Gastrocnemius medialis (tissue), 4 donors: Measurements from ENCODE around the gene ANTXR1. TPM values are rescaled to one million over a fixed set of nuclear protein-coding genes. Genes with fewer than 3 reads are reported as not detected.
A peak's percentile ranks its signal among the peaks of the same experiment; 100 is the strongest.

Experiments
- ATAC-seq, 2 donors: fragments of 150-250 bp; one replicate each; pipeline ENCODE4 v1.9.1; 2016
- DNase-seq, 2 donors: peaks; one replicate each; pipeline ENCODE4 v3.0.0-alpha.2; 2019
- H3K27ac ChIP-seq, 4 donors: fragments of 200-600 bp; sonication (generic); 1 replicate in 1 of 4; 2 replicates in 3 of 4; pipeline ENCODE4 v1.5.1; 2016 to 2018; ENCODE audit warnings: mild to moderate bottlenecking in 2 of 4, moderate library complexity in 1 of 4
- H3K27me3 ChIP-seq, 3 donors: fragments of 200-600 bp; sonication (generic) in 2 of 3; 1 replicate in 1 of 3; 2 replicates in 2 of 3; pipeline versions ENCODE4 v1.5.1 to v1.6.0; 2016 to 2019; ENCODE audit warnings: mild to moderate bottlenecking in 1 of 3, moderate library complexity in 1 of 3
- H3K36me3 ChIP-seq, 2 donors: fragments of 200-600 bp; sonication (generic) in 1 of 2; one replicate each; pipeline ENCODE4 v1.5.1; 2017 to 2018
- H3K4me1 ChIP-seq, 2 donors: fragments of 200-600 bp; sonication (generic) in 1 of 2; one replicate each; pipeline ENCODE4 v1.5.1; 2016 to 2017; ENCODE audit warnings: mild to moderate bottlenecking in 2 of 2
- H3K4me3 ChIP-seq, 4 donors: fragments of 200-600 bp; sonication (generic) in 3 of 4; 1 replicate in 1 of 4; 2 replicates in 3 of 4; pipeline ENCODE4 v1.5.1; 2016 to 2019; ENCODE audit warnings: mild to moderate bottlenecking in 2 of 4
- H3K9me3 ChIP-seq, 3 donors: fragments of 200-600 bp; sonication (generic) in 2 of 3; 1 replicate in 1 of 3; 2 replicates in 2 of 3; pipeline ENCODE4 v1.5.1; 2016 to 2019
- CTCF ChIP-seq, 5 experiments: fragments of 450-650 bp in 3 of 5; fragments of 200-600 bp in 2 of 5; sonication (generic) in 2 of 5; IDR thresholded peaks in 4 of 5; conservative IDR thresholded peaks in 1 of 5; 1 replicate in 4 of 5; 2 replicates in 1 of 5; pipeline ENCODE4 v1.5.1; 2016 to 2019; ENCODE audit warnings: antibody characterized with exemption in 5 of 5, mild to moderate bottlenecking in 3 of 5, moderate library complexity in 3 of 5
- POLR2A ChIP-seq, 2 donors: fragments of 450-650 bp; IDR thresholded peaks; one replicate each; pipeline ENCODE4 v1.6.1; 2017; ENCODE audit warnings: antibody characterized with exemption in 2 of 2, mild to moderate bottlenecking in 2 of 2, moderate library complexity in 2 of 2
- in situ Hi-C, 4 donors: fragments of 200-750 bp; cut with MboI; loops; one replicate each; pipeline versions ENCODE4 v1.15.0 to v1.8.0; 2017; ENCODE audit warnings: low sequenced_read_pairs in 4 of 4
- intact Hi-C: fragments of 100-400 bp; cut with DNase I; formaldehyde crosslinking; loops from one replicate; pipeline ENCODE4 v1.15.1; 2023; ENCODE audit warnings: low total_unique reads
- total RNA-seq, 4 donors: library from RNA; depleted of rRNA; stranded (reverse); fragments of >200 nt; gene quantifications; one replicate each; pipeline versions ENCODE4 v1.1.0 to v1.2.3, GENCODE V29; 2016

The ANTXR1 gene
- total RNA-seq, 4 donors from 2014 or later = 8.0 to 13.6 (median 9.7) TPM

DNA sequence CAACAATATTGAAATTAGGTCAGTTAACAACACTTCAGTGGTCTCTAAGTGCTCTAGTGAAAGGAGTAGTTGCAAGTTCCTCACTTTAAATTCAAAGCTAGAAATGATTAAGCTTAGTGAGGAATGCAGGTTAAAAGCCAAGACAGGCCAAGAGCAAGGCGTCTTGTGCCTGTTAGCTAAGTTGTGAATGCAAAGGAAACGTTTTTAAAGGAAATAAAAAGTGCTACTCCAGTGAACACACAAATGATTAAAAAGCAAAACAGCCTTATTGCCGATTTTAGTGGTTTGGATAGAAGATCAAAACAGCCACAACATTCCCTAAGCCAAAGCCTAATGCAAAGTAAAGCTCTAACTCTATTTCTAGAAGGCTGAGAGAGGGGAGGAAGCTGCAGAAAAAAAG lies 44.7 kb downstream of the ANTXR1 start:
- H3K27ac ChIP-seq = no peak overlapping the region
- H3K4me1 ChIP-seq = peaks cover 18 to 27% of the 10 kb centered on the region in 2 donors
- no peak overlapping the region for H3K4me3 ChIP-seq
- in situ Hi-C loops (no loop called here), intact Hi-C loops (no loop called here)
- TF ChIP-seq POLR2A (IDR thresholded peaks at IDR 0.05) (no peak), CTCF (IDR thresholded peaks at IDR 0.05 in 4 of 5, conservative IDR thresholded peaks at IDR 0.05 in 1 of 5) (no peak)
- no peaks in the 10 kb centered on the region for H3K27me3 ChIP-seq
- no peak for DNase-seq
- H3K9me3 ChIP-seq = no peaks in the 10 kb centered on the region
- no peaks in the 10 kb centered on the region for H3K36me3 ChIP-seq
- no peak for ATAC-seq

DNA sequence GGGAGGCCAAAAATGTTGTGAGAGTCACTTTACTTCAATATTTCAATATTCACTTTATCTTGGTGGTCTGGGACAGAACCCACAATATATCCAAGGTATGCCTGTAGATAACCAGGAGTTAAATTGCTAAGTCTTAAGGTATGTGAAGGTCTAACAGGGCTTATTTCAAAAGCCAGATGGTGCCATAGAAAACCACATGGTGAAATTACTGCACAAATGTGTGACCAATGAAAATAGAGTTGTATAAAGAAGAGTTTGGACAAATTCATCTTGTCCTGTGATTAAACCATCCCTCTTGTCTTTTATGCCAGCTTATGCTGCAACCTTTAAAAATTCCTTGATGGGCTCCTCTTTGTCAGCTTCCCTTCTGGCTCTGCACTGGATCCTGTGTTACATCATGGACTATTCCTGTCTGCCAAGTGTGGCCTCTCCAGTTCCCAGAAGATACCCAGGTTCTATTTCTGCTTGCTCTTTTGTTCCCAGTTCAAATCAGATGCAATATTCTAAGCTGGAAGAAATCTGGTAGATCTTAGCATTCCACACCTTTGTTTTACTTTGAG lies 46.8 kb downstream of the ANTXR1 start:
- ATAC-seq (peak in 1 of 2 donors; percentile 71), DNase-seq (peak in 1 of 2 donors; percentile 29)
- no peaks in the 10 kb centered on the region for H3K36me3 ChIP-seq
- no peak overlapping the region for H3K27ac ChIP-seq
- no peaks in the 10 kb centered on the region for H3K9me3 ChIP-seq
- no peak overlapping the region for H3K4me3 ChIP-seq
- H3K27me3 ChIP-seq = no peaks in the 10 kb centered on the region
- peaks cover 18 to 27% of the 10 kb centered on the region in 2 donors for H3K4me1 ChIP-seq
- in situ Hi-C loops (no loop called here), intact Hi-C loops (no loop called here)
- TF ChIP-seq POLR2A (IDR thresholded peaks at IDR 0.05) (no peak), CTCF (IDR thresholded peaks at IDR 0.05 in 4 of 5, conservative IDR thresholded peaks at IDR 0.05 in 1 of 5) (no peak)

- no peaks in the 10 kb centered on the region for H3K27me3 ChIP-seq
- DNase-seq = no peak
- intact Hi-C loops = no loop called here
- no peaks in the 10 kb centered on the region for H3K9me3 ChIP-seq
- no peak for ATAC-seq
- no peak overlapping the region for H3K27ac ChIP-seq
- in situ Hi-C loops = no loop called here
- TF ChIP-seq CTCF (IDR thresholded peaks at IDR 0.05 in 4 of 5, conservative IDR thresholded peaks at IDR 0.05 in 1 of 5) (no peak), POLR2A (IDR thresholded peaks at IDR 0.05) (no peak)
- peaks cover 24 to 33% of the 10 kb centered on the region in 2 donors for H3K4me1 ChIP-seq
- no peaks in the 10 kb centered on the region for H3K36me3 ChIP-seq
- no peak overlapping the region for H3K4me3 ChIP-seq
Measured at GRCh38 chr2:69060938-69061501, 48.0 kb downstream of the ANTXR1 start.

DNA sequence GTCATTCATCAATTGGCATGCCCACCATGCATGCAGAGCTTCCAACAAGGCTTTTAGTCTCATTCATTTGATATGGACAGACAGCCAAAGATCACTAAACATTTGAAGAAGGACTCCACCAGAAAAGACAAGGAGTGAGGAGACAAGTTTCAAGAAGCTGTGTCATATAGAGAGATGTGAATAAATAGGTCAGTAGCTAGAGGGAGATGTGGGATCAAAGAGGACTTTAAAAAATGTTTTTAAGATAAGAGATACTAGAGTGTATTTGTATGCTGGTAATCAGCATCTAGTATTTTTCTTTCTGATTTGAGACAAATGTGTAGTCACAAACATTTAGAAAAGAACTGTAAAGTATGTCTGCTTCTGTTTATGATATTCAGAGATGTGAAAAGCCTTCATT lies 48.5 kb downstream of the ANTXR1 start:
- Histone ChIP-seq H3K9me3 (no peaks in the 10 kb centered on the region), H3K27ac (no peak overlapping the region), H3K4me3 (no peak overlapping the region), H3K27me3 (no peaks in the 10 kb centered on the region), H3K4me1 (peaks cover 29 to 38% of the 10 kb centered on the region in 2 donors), H3K36me3 (no peaks in the 10 kb centered on the region)
- intact Hi-C loops = no loop called here
- TF ChIP-seq CTCF (IDR thresholded peaks at IDR 0.05 in 4 of 5, conservative IDR thresholded peaks at IDR 0.05 in 1 of 5) (no peak), POLR2A (IDR thresholded peaks at IDR 0.05) (no peak)
- in situ Hi-C loops = no loop called here
- DNase-seq = no peak
- no peak for ATAC-seq
